Ureter (tissue), 1 donor: ENCODE data around the gene HIPK2. TPM values are rescaled to one million over a fixed set of nuclear protein-coding genes. Genes with fewer than 3 reads are reported as not detected.

Source experiments
- DNase-seq: peaks from one replicate; pipeline ENCODE4 v3.0.0-alpha.2; 2020; ENCODE audit warnings: low spot score
- total RNA-seq: library from RNA; stranded (reverse); gene quantifications from one replicate; pipeline ENCODE4 v1.2.4, GENCODE V29; 2023
- donor health status: DM: yes; HTN: yes; CAD: no.

Gene HIPK2
- total RNA-seq, 1 donor from 2014 or later: 48.2 TPM

- no peak for DNase-seq
These were observed 127.2 kb downstream of the HIPK2 start for GRCh38 chr7:139650429-139651100.

GRCh38 chr7:139648941-139649425 is 128.8 kb downstream of the HIPK2 start:
- no peak for DNase-seq

DNA sequence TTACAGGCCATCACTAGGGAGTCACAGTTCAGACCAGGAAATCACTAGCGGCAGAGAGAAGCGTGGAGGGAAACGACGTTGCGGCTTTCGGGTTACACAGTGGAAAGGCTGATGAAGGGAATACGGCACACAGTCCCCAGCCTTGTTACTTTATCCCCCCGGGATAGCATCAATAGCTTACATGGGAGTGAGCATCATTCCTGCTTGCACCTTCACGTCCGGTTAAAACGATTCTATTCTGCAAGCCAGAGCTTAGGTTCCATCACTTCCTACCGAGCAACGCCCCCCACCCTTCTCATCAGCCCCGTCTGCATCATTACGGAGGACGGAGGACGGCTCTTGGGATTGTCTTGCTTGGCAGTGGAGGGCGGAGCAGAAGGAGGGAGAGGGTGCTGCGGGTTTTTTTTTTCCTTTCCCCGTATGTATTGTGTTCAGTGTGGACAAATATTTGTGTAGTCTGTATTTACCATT is 129.4 kb downstream of the HIPK2 start:
- no peak for DNase-seq

DNA sequence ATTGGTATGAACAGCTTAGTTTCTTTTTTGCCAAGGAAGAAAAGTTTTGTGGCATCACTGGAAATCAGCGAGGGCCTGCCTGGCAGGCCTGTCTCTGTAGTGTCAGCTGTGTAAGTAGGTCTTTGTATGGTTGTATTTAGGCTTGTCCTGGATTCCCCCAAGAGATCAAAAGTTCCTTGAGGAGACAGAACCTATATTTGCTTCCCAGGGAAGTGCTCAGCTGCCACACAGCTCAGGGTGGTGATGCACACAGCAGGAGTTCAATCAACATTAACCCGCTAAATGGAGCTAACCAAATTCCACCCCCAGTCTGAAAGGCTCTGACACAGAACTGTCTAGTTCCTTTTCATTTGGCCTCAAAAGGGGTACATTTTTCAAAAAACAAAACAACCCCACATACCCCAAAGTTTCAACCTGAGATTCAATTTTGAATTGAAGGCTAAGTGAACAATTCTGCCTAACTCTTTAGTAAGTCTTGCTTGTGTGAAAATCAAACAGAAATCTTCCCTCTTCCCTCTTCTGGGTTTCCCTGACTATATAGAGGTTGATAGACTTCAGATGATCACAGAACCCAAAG is 129.9 kb downstream of the HIPK2 start:
- no peak for DNase-seq

- no peak for DNase-seq
These were observed 130.7 kb downstream of the HIPK2 start for GRCh38 chr7:139647085-139647484.

DNA sequence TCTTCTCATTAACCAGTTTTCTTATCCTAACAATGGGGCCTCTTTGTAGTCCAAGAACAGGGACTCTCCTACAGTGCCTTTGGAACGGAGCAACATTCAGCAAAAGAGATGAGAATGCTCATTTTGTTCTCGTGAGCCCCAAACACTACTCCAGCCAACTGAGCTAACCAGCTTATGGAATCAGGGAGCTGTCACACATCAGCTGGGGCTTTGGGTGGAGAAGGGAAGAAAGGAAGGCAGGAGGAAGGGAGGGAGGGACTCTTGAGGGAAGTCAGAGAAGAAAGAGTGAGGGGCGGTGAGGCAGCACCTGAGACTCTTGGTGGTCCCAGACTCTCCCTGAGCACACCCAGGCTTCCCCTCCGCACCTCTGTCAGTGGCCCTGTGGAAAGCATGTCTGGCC is 131.2 kb downstream of the HIPK2 start:
- DNase-seq: no peak

GRCh38 chr7:139645572-139646523 is 131.9 kb downstream of the HIPK2 start:
- peak; percentile 86 for DNase-seq

DNA sequence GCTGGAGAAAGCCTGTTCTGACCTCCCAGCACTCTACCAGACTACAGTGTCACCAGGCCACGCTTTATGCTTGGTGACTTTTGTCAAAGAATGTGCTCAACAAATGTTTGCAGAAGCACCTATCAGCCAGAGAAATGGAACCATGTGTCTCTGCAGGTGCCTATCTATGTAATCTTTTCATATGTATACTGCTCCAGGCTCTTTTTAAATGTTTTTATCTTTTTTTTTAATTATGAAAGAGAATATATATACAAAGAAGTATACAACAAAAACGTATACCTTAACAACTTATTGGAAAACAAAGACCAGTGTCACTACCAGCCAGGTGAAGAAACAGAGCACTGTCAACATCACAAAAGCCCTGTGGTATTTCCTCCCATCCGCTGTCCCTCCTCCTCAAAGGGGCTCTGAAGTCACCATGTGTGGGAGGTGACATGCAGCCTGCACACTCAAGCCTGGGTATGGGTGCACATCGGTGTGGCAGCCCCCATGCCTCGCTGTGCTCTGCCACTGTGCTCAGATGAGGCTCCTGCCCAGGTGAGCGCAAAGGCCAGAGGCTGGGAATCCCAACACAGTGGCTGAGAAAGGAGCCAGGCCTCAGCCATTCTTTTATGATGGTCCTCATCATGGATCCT is 133.7 kb downstream of the HIPK2 start:
- no peak for DNase-seq

- DNase-seq: no peak
These were observed 135.5 kb downstream of the HIPK2 start for GRCh38 chr7:139642283-139642682.

- DNase-seq: no peak
These were observed 136.3 kb downstream of the HIPK2 start for GRCh38 chr7:139641337-139641992.

DNA sequence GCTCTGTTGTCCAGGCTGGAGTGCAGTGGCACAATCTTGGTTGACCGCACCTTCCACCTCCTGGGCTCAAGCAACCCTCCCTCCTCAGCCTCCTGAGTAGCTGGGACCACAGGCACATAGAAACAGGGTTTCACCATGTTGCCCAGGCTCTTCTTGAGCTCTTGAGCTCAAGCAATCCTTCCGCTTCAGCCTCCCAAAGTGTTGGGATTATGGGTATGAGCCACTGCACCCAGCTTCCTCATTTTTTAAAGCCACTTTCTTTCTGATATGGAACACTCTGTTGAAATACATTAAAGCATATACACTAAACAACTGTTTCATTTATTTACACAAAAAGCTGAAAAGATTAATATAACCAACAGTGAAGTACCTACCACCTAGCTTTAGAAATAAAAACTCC is 137.1 kb downstream of the HIPK2 start:
- DNase-seq: no peak

- no peak for DNase-seq
These were observed 138.2 kb downstream of the HIPK2 start for GRCh38 chr7:139639563-139639962.

GRCh38 chr7:139635526-139636302 is 142.1 kb downstream of the HIPK2 start:
- no peak for DNase-seq

- no peak for DNase-seq
These were observed 143.7 kb downstream of the HIPK2 start for GRCh38 chr7:139634087-139634486.

DNA sequence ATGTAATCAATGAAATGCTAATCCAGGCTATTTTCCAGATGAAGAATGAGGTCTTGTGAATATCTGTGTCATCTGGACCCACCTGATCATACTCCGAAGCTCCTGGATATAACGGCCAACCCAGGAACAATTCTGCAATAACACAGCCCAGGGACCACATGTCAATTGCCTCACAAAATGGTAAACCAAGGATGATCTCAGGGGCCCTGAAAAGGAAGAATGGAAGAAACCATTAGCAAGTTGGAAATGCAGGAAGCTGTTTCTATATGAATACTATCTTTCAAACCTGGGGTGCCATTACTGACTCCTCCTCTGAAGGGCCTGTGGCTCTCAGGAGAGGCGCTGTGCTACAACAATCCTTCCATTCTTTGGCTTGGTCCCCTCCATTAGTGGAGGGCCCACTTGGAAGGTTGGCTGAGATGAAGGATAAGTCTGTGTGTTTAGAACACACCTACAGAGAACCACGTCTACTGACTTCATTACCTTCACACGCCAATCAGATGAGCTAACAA is 146.2 kb downstream of the HIPK2 start:
- DNase-seq: no peak

DNA sequence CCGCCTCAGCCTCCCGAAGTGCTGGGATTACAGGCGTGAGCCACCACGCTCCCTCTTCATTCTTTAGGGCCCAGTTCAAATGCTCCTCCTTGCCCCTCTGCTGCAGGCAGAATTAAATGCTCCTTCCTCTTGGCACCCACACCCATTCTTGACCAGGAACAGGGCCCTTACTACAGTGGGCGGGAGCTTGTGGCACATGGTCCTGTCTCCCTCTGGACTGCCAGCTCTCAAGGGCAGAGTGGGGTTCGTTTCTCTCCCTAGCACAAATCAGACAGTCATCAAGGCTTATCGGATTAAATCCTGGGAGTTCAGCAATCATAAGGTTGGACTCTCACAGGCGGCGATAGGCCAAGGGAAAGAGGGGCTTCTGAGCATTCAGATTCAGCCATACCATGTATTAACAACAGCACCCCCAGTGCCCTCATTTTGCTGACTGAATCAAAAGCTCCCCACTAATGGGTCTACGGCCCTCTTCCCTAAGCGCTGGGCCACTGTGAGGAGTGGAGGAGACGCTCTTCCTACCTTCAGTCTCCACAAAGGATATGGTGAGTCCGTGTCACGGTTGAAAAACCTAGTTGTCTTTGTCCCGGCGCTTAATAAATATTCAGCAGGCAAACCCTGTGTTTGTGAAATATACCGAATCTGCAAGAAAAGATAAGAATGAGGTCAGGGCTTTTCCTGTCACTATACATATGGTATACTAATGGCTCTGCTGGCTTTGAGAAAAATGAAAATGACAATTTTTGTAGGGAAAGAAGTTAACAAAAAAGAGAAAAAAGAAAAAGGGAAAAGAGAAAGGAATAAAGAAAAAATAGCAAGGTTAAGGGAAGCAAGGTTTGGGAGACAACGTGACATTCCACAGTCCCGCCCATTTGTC is 146.9 kb downstream of the HIPK2 start:
- DNase-seq: no peak

DNA sequence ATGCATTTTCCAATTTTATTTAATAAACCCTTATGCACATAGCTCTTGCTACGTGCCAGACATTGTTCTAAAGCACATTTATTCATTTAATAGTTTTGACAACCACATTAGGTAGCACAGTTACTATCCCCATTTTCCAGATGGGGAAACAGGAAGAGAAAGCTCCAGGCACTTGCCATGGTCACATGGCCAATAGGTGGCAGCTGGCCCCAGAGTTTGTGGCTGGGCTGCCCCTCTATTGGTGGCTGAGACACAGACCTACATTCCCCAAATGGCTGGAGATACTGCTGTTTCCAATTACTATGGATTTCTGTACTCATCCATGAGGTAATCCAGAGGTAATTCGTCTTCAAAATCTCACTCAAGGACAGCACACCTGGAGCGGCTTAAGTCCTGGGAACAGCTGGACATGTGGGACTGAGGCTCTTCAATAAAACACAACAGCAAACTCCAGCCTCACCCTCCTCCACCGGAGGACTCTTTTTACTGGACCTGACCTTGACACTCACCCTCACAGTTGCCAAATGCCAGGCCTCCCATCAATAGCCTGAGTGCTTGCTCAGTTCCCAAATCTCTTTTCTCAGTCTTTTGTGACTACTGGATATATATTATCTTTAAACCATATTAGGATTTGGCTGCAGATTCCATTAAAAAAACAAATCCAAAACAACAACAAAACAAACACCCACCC is 148.3 kb downstream of the HIPK2 start:
- DNase-seq: no peak

- no peak for DNase-seq
These were observed 150.0 kb downstream of the HIPK2 start for GRCh38 chr7:139627831-139628230.

DNA sequence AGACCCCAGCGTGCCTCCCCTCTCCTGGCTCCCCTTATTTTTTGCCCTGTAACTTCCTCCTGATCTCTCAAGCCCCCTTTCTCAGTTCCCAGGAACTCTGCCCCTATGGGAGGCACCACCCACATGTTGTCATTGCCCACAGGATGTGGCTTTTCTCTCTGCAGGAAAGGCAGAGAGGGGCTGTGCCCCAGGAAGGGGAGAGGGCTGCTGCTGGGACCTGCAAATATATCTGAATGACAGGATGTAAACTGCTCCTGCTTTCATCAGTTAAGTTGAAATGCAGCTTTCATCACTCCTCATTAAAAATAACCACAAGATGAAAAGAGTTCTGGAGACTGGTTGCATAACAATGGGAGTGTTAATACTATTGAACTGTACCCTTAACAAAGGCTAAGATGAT is 151.0 kb downstream of the HIPK2 start:
- DNase-seq: no peak
